Measurements from ENCODE around the gene AFF1. TPM values are rescaled to one million over a fixed set of nuclear protein-coding genes. Genes with fewer than 3 reads are reported as not detected.
"Not testable (repeated sequence)": the region's sequence is repeated elsewhere in the genome, so short reads cannot be mapped to it uniquely, and the experiment has no call there.

AFF1 gene
- polyA plus RNA-seq, 3 donors, result 43.6 to 47.3 (median 45.4) TPM

DNA sequence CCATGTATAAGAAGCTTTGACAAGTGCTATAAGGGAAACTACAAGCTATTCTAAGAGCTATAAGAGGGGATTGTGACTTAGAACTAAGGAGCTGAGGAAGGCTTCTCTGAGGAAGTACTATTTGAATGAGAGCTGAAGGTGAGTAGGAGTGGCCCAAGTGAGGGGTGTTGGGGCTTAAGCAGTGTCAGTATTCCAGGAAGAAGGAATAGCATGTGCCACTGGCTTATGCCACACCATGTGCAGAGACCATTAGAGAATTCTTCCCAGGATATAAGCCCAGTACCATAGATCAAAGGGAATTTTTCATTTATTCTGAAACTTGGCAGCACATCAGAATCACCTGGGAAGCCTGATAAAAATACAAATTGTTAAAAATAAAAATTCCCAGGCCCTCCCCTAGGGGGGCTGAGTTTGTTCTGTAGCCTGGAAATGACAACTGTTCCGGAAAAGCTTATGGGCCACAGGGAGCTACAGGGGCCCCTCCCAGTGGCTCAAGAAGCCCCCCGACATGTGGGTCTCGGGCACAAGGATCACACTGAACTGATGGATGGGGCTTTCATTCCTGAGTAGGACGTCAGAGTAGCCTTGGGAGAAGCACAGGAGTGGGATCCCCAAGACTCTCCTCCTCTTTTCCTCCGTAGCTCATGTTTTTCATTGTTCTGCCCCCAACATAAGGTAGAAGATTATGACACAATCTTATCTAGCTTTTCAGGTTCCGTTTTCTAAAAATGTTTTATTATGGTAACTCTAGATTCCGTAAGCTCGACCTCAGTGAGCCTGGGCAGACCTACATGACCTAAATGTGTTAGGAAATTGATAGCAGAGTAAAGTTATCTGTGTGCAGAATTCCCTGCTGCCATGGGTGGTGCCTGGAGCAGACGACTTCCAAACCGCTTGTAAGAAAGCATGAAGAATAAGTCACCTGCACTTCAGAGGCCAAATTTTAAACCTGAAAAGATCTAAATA lies 119.3 kb downstream of the AFF1 start:
- no peak for DNase-seq (ENCODE audit: low read depth in 3 of 3, low spot score in 2 of 3)

DNA sequence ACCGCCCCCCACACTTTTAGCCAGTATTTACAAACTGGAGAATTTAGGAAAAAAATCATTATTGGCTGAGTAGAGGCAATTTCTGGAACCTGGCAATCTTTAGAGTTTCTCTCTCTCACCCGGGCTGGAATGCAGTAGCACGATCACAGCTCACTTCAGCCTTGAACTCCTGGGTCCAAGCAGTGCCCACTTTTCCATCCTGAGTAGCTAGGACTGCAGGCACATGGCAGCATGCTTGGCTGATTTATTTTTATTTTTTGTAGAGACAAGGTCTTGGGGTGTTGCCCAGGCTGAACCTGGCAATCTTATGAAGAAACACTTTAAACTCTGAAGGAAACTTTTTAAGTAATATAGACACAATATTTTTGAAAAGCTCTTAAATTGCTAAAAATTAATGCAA lies 120.1 kb downstream of the AFF1 start:
- no peak for DNase-seq (ENCODE audit: low read depth in 3 of 3, low spot score in 2 of 3)

DNA sequence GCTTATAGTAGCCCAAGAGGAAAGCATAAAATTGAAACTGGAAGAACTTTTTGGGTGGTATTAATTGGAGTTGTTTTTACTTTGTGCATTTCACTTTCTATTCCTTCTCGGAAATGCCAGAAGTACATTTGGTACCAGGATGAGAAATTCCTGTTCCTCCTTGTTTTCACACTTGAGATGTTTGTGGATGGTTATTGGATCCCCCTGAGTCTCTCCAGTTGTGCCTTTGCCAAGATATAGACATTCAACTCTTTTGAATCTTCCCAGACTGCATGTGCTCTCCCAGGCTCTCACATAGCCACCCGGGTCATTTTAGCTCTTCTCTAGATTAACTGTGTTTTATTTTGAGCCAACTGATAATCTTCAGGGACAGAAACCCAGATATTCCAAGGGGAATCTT lies 120.5 kb downstream of the AFF1 start:
- no peak for DNase-seq (ENCODE audit: low read depth in 3 of 3, low spot score in 2 of 3)

DNA sequence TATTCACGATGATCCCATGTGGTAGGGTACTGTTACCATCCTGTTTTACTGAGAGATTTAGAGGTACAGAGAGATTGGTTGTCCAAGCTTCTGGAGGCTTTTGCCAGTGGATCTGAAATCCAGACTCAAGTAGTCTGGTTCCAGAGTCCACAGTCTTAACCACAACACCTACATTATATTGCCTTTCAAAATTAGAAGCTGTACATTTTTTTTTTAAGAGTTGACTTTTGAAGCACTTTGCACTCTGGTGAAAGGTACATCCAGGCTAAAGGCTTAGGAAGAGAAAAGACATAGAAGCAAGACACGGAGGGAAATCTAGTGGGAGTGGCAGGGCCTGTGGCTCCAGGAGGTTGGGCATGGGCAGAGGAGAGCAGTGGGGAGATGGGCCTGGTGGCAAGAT lies 122.1 kb downstream of the AFF1 start:
- no peak for DNase-seq (ENCODE audit: low read depth in 3 of 3, low spot score in 2 of 3)

DNA sequence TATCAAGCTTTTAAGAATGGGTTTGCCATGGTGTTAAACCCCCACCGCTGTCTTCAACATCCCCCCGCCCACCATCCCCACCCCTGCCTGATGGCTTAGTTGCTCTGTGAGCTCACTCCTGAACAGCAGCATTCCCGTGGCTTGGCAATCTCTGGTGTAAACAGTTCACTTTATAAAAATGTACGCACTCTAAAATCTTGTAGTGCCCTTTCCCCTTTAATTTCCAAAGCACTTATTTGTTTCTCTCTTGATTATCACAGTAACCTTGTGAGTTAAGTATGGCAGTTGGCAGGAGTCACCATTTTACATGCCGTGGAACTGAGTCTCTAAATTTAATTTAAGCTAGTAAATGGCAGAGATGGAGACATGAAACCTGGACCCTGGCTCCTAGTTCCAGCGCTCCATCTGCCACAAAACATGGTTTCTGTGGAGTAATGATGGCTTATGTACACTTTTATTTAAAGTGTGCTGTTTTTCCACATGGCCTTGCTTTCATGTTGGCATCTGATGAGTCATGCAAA lies 123.1 kb downstream of the AFF1 start:
- no peak for DNase-seq (ENCODE audit: low read depth in 3 of 3, low spot score in 2 of 3)

DNA sequence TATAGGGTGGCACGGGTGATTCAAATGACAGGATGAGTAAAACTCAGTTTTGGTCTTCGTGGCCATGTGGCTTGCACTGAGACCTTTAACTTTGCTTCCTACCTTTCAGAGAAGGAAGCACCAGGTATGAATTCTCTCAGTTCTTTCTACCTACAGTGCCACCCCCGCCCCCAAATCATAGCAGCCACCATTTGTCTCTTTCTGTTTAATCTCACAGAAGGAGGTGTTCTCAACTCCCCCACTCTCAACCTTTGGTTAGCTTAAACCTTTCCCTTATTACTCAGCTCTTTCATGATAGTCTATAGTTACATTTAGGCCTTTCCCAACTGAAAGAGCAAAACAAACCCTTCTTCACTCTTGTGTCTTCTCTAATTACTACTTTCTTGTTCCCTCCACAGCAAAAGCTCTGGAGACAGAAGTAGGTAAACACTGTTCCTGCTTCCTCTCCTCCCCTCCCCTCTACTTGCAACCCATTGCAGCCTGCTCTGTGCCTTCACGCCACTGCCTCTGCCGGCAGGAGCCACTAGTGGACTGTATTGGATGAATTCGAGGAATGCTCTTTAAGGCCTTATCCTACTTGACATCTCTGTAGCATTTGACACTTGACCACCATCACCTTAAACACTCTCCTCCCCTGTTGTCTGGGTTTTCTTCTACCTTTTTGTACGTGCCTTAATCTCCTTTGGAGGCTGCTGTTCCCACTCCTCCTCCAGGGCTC lies 123.7 kb downstream of the AFF1 start:
- DNase-seq (ENCODE audit: low read depth in 3 of 3, low spot score in 2 of 3), result no peak

DNA sequence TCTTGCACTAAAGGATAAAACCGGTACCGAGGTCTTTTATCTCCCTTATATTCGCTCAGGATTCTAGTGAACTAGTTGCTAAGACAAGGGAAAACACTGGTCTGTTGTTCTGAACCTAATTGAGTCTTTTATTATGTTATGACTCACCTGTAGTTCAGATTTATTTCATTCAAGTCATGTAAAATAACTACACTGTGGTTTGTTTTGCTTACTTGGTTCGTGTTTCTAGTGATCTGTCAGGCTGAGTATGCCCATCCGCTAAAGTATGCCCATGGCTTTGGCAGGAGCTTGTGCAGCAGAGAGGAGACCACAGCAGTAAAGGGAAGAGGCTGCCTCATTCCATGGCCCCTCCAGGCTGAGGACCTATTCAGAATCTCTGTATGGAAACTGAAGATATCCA lies 126.1 kb downstream of the AFF1 start:
- DNase-seq (ENCODE audit: low read depth in 3 of 3, low spot score in 2 of 3), result no peak

DNA sequence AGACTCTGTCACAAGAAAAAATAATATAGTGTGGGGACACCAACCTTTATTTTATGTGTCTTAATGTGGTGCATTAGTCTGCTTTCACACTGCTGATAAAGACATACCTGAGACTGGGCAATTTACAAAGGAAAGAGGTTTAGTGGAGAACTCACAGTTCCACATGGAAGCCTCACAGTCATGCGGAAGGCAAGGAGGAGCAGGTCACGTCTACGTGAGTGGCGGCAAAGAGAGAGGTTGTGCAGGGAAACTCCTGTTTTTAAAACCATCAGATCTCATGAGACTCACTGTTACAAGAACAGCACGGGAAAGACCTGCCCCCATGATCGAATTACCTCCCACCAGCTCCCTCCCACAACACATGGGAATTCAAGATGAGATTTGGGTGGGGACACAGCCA lies 130.2 kb downstream of the AFF1 start:
- DNase-seq (ENCODE audit: low read depth in 3 of 3, low spot score in 2 of 3), result no peak

DNA sequence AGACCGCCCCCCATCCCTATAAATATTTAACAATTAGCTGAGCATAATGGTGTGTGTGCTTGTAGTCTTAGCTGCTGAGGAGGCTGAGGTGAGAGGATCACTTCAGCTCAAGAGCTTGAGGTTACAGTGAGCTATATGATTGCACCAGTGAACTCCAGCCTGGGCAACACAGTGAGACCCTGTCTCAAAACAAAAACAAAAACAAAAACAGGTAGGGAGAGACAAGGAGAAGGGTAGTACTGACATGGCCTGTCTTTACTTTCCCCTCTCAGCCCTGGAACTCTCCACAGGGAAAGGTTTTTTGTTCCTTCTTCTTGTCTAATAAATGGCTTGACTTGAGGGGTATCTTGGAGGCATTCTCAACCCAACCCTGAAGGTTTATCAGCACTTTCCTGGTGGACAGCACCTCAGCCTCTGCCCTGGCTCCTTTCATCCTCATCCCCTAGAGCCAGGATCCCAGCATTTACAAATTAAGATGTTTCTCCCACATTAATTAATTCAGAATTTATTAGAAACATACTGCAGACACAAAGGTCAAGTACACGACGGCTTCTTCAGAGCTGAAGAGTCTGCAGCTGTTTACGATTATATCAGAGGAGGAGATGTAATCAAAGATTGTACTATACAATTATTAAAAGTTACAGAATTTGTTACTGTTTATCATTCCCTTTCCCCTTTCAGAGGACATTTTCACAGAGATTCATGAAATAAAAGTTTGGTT lies 131.8 kb downstream of the AFF1 start:
- DNase-seq (ENCODE audit: low read depth in 3 of 3, low spot score in 2 of 3), result no peak

DNA sequence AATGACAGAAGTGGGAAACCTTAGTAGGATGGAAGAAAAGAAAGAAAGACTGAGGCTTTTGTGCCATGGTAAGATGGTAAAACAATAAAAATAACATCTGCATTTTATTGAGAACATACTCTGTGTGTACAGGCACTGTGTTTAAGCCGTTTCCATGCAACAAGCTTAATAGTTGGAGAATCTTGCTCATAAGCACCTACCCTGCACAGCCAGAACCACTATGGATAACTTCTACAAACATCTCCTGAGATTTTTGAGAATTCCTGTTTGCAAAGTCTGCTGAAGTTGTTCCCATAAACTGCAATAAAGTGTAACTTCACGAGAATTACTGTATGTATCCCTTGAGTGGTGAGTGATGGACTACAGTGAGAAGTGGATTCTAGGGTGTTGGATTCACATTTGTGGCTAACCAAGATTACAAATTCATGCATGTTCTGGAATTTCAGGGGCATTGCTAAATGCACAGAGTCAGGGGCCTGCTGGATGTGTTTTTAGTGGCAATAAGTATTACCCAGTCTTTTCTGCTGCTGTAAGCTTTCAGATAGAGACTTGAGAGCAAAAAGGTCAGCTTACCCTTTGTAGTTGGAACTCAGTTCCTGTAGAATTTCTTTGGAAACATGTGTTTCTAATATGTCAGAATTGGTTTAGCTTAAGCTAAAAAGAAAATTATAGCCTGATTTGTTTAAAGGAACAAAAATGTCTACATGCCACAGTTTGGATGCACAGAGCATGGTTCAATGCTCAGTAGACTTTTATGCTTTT lies 132.5 kb downstream of the AFF1 start:
- no peak for DNase-seq (ENCODE audit: low read depth in 3 of 3, low spot score in 2 of 3)

DNA sequence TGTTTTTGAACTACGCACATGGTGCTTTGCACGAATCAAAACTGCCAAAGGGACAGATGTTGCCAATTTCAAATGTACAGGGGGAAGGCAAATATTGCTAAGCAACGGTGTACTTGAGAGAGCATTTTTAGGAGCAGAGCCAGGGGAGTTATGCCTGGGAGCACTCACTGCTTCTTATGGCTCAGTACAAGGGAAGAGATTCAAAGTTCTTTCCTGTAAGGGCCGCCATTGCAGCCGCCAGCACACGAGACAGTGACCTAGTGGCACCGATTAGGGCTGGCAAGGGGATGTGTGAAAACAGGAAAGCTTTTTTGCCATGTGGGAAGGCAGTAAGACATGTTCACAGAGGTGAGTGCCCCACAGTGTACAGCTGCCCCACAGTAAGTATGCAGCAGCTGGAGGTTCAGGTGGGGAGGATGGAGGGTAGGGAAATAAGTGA lies 133.8 kb downstream of the AFF1 start:
- DNase-seq (ENCODE audit: low read depth in 3 of 3, low spot score in 2 of 3), result no peak

DNA sequence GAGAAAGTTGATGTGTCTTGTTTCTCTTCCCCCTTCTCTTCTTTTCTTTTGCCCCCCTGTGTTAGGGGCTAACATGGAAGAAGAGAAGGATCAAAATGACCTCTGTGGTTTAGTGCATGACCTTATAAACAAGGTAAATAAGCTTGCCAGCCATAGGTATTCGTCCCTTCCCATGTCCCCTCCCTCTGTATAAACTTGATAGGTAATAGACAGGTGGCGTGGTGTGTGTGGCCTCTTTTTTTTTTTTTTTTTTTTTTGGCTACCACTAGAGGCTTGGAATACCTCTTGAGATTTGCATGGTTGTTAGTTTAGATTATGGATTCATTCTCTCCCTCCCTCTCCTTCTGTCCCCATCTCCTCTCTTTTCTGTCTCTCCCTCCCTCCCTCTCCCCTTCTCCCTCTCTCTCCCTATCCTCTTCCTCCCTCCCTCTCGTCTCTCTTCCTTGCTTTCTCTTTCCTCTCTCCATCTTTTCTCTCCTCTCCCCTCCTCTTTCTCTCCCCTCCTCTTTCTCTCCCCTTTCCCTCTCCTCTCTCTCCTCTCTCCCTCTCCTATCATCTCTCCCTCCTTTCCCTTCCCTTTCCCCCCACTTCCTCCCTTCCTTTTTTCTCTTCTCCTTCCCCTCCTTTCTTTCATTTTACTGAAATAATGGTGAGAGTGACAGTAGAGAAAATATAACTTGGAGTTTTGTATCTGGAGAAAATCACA lies 134.4 kb downstream of the AFF1 start:
- no peak for DNase-seq (ENCODE audit: low read depth in 3 of 3, low spot score in 2 of 3)

DNA sequence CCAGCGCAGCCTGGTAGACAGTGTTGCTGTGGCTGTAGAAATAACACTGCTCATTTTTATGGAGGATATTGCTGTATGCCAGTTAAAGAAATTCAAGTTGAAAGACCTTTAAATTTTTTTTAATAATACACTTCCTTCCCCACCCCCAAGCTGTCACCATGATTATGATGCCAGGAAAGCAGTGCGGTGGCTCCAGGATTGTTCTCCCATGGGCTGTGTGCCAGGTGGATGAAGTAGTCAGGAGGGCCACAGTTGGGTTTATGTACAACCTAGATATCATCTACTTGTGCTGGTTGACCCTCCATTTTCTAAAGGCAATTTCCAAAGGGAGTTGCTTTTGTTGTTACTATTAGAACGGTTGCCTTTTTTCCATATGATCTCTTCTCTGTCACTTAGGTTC lies 136.6 kb downstream of the AFF1 start:
- no peak for DNase-seq (ENCODE audit: low read depth in 3 of 3, low spot score in 2 of 3)

DNA sequence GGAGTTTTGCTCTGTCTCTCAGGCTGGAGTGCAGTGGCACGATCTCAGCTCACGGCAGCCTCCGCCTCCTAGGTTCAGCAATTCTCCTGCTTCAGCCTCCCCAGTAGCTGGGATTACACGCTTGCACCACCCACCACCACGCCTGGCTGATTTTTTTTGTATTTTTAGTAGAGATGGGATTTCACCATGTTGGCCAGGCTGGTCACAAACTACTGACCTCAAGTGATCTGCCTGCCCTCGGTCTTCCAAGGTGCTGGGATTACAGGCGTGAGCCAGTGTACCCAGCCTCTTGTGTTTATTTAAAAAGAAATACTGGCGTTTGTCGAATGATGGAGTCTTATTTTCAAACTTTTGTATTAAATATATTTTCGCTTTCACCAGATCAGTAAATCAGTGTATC lies 137.7 kb downstream of the AFF1 start:
- DNase-seq (ENCODE audit: low read depth in 3 of 3, low spot score in 2 of 3), result not testable (repeated sequence)

DNA sequence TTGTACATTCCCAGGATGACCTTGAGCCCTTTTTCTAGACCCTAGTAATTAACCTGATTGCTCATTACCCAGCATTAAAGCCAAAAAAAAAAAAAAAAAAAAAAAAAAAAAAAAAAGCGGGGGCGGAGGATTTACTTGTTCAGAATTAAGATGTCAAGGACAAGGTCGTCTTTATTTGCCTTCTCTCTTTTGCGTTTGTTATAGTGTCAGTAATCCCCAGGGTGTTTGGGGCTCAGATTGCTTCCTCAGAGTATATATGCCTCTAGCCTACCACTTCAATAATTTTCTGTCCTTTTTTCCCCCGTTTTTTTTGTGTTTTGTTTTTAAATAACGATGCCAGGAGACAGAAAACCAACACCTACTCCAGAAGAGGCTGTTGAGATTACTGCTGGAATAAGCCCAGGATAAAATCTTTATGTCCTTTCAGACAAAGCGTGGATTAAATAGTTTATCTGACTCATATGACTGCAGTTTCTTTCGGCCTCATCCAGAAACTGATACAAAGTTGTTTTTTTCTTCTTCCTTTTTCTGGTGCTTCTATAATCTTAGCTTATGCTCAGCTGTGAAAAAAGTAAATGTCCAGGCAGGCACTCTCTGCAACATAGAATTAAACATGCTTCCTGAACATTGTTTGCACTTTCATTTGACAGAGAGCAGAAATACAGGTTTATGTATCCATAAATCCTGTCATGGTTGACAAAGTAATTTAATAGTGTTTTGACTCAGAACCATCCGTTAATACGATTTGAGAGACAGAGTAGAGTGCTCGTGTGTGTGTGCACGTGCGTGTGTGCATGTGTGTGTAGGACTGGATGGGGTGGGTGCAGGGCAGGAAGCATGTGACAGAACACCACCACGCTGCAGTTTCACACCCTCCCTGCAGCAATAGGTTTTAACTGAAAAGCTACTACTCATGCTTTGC lies 138.6 kb downstream of the AFF1 start:
- DNase-seq (ENCODE audit: low read depth in 3 of 3, low spot score in 2 of 3), result no peak

DNA sequence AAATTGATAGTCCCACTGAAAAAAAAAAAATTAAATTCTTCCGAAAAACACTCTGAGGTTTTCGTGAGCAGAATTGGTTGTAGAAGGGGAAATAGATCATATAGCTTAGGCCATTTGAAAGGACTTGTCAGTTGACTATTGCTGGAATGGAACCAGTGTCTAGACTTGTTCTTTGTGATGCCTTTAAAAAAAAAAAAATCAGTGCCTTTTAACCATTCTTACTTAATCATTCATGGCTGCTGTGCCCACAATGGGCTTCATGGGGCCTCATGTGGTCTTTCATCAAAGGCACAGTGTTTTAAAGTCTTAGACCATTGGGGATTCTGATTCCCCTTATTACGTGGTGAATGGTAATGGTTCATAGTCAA lies 139.3 kb downstream of the AFF1 start:
- DNase-seq (ENCODE audit: low read depth in 3 of 3, low spot score in 2 of 3), result no peak

DNA sequence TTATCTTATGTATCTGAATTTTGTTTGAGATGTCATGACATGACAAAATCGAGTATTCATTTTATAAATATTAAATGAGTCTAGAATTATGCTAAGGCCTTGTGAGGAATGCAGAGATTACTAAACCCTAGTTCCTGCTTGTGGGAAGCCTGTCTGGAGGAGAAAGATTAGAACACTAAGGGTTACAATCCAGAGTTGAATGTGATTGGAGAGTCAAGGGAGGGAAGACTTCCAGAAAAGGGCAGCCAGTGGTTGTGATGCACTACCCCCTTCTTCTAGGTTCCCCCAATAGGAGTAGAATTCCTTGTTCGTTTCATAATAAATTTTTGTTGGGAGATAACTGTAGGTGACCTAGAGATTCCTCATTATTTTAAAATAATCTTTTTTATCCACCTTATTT lies 141.1 kb downstream of the AFF1 start:
- DNase-seq (ENCODE audit: low read depth in 3 of 3, low spot score in 2 of 3), result no peak

DNA sequence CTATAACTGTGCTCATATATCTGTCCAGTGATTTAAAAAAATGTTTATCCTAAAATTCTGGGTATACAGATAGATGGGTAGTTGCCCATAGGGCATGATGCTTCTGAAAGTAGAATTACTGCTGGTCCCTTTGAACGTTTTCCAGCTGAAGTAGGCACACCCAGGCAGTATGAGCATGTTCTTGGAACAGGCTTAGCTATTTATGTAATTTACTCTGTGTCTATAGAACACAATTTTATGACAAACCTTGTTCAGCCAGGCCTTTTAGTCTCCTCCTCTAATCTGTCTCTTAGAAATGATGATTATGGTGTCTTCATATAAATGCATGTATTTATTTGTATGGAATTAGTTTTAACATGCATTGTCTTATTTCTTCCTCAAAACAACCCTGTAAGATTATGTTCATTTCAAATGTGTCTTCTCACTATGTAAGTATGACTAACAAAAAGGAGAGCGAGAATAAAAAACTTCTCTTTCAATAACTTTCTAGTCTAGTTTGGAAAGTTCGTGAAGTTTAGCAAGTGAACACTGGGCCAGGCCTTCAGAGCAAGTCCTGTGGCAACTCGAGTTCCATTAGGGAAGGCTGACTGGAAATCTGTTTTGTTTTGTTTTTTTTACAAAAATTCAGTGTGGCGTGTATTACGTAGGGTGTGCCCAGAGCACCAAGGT lies 142.0 kb downstream of the AFF1 start:
- DNase-seq (ENCODE audit: low read depth in 3 of 3, low spot score in 2 of 3), result no peak
